T-cell (primary cell): ENCODE data around the gene LRRC75A. TPM values are rescaled to one million over a fixed set of nuclear protein-coding genes. Genes with fewer than 3 reads are reported as not detected.
"Not testable (repeated sequence)": the region's sequence is repeated elsewhere in the genome, so short reads cannot be mapped to it uniquely, and the experiment has no call there.

ENCODE experiments used
- ATAC-seq, 4 experiments: fragments of 200-7000 bp in 3 of 4; fragments of 150-1000 bp in 1 of 4; cut with Tn5 transposase; replicated peaks in 1 of 4; 1 replicate in 3 of 4; 2 replicates in 1 of 4; pipeline ENCODE4 v1.10.0; 2021; ENCODE audit warnings: moderate library complexity in 3 of 4, mild to moderate bottlenecking in 2 of 4, moderate number of reproducible peaks in 1 of 4
- CTCF ChIA-PET, 2 donors: fragments of 300-600 bp; sonication (Branson Sonifier 250); formaldehyde crosslinking; loops; one replicate each; lab custom pipeline; 2022; ENCODE audit warnings: antibody characterized with exemption in 2 of 2; lab: Charles Lee
- POLR2A ChIA-PET, 2 donors: fragments of 300-600 bp; sonication (Branson Sonifier 250); formaldehyde crosslinking; loops; one replicate each; lab custom pipeline; 2022; ENCODE audit warnings: antibody characterized with exemption in 2 of 2; lab: Charles Lee
- DNase-seq, 35 experiments: peaks; one replicate each; pipeline versions ENCODE4 v3.0.0 to v3.0.0-alpha.2; 2013 to 2023
- H3K27ac ChIP-seq: one replicate; pipeline ENCODE4 v1.5.1; 2013; ENCODE audit warnings: low read length
- H3K27me3 ChIP-seq, 2 experiments: replicated peaks in 1 of 2; 1 replicate in 1 of 2; 2 replicates in 1 of 2; pipeline versions ENCODE4 v1.6.1 to v1.7.0; 2013; ENCODE audit warnings: low read length in 1 of 2, mixed read lengths in 1 of 2; ENCODE audit not compliant: control insufficient read depth in 2 of 2, insufficient read depth in 2 of 2; ENCODE audit errors: extremely low read depth in 1 of 2
- H3K36me3 ChIP-seq, 2 donors: 1 replicate in 1 of 2; 2 replicates in 1 of 2; pipeline versions ENCODE4 v1.6.1 to v1.7.0; 2013; ENCODE audit warnings: low read length in 1 of 2; ENCODE audit not compliant: control insufficient read depth in 2 of 2, insufficient read depth in 1 of 2; ENCODE audit errors: extremely low read depth in 1 of 2
- H3K4me1 ChIP-seq, 2 experiments: 1 replicate in 1 of 2; 2 replicates in 1 of 2; pipeline versions ENCODE4 v1.6.1 to v1.7.0; 2013; ENCODE audit warnings: low read length in 2 of 2, mixed read lengths in 1 of 2; ENCODE audit not compliant: insufficient read depth in 2 of 2, control insufficient read depth in 1 of 2; ENCODE audit errors: extremely low read depth in 1 of 2
- H3K4me3 ChIP-seq, 2 donors: 1 replicate in 1 of 2; 2 replicates in 1 of 2; pipeline versions ENCODE4 v1.5.1 to v1.7.0; 2013; ENCODE audit warnings: mild to moderate bottlenecking in 2 of 2, low read length in 1 of 2, moderate library complexity in 1 of 2; ENCODE audit not compliant: control insufficient read depth in 1 of 2; ENCODE audit errors: extremely low read depth in 1 of 2
- H3K9me3 ChIP-seq: 2 replicates; pipeline ENCODE4 v1.7.0; 2013
- H3K27ac Mint-ChIP-seq, 2 donors: one replicate each; pipeline ENCODE4 v1.8.0; 2020 to 2021; ENCODE audit warnings: mild to moderate bottlenecking in 2 of 2, mixed read lengths in 2 of 2
- H3K27me3 Mint-ChIP-seq, 2 donors: one replicate each; pipeline ENCODE4 v1.8.0; 2021 to 2022; ENCODE audit warnings: mixed read lengths in 2 of 2
- H3K36me3 Mint-ChIP-seq: one replicate; pipeline ENCODE4 v1.8.0; 2021; ENCODE audit warnings: mixed read lengths
- H3K4me1 Mint-ChIP-seq, 3 donors: one replicate each; pipeline ENCODE4 v1.8.0; 2020 to 2022; ENCODE audit warnings: mixed read lengths in 3 of 3, mild to moderate bottlenecking in 1 of 3
- H3K4me3 Mint-ChIP-seq, 3 donors: one replicate each; pipeline ENCODE4 v1.8.0; 2020 to 2022; ENCODE audit warnings: mild to moderate bottlenecking in 3 of 3, mixed read lengths in 3 of 3, moderate library complexity in 3 of 3
- H3K9me3 Mint-ChIP-seq, 3 donors: one replicate each; pipeline ENCODE4 v1.8.0; 2020 to 2022; ENCODE audit warnings: mixed read lengths in 3 of 3
- WGBS: methylation state at CpG from one replicate; pipeline ENCODE4 v1.1.5; 2013; ENCODE audit warnings: missing lambda C conversion rate; ENCODE audit not compliant: insufficient coverage; 5-methylcytosine and 5-hydroxymethylcytosine counted together
- total RNA-seq, 35 experiments: library from RNA in 6 of 35; stranded (reverse) in 6 of 35; fragments of 120-200 nt in 1 of 35; gene quantifications; one replicate each; pipeline versions ENCODE4 v1.2.1 to v1.2.4 and lab custom pipeline; 2013 to 2026

The LRRC75A gene
- total RNA-seq, 5 donors from 2014 or later (not counting 1 experiment from before 2014, with no cell fraction given) = 3.5 to 7.8 (median 5.4) TPM

DNA sequence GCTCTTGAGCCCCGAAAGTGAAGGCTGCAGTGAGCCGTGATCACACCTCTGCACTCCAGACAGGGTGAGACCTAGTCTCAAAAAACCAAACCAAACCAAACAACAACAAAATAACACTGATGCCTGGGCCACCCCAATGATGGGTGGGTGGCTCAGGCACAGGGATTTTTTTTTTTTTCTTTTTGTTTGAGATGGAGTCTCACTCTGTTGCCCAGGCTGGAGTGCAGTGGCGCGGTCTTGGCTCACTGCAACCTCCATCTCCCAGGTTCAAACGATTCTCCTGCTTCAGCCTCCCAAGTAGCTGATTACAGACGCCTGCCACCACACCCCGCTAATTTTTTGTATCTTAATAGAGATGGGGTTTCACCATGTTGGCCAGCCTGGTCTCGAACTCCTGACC is 39.7 kb downstream of the LRRC75A start:
- no CpG with 5 or more reads among the region's 8 CpGs for WGBS
- POLR2A ChIA-PET = interaction anchor here in 1 of 2 donors (0.6 kb wide), 1 partner anchor 235 kb away, joined by 4 read pairs; the partner anchor contains the start of gene PIGL

GRCh38 chr17:16450028-16450427 is 42.0 kb downstream of the LRRC75A start:
- peak overlapping the region in 1 of 2 donors; percentile 34 for H3K27ac Mint-ChIP-seq
- no peaks in the 10 kb centered on the region for H3K27me3 Mint-ChIP-seq
- ATAC-seq (no peak), DNase-seq (no peak)
- CTCF ChIA-PET = interaction anchor here in 1 of 2 donors (2.0 kb wide), 1 partner anchor 12 kb away, joined by 5 read pairs; no protein-coding TSS in a partner anchor
- peaks cover 16% of the 10 kb centered on the region for H3K36me3 Mint-ChIP-seq
- no peak overlapping the region for H3K4me3 Mint-ChIP-seq
- WGBS = no CpG with 5 or more reads among the region's 4 CpGs
- H3K9me3 ChIP-seq = no peaks in the 10 kb centered on the region
- POLR2A ChIA-PET = no interaction called here
- H3K4me1 Mint-ChIP-seq = peaks cover 8 to 12% (median 9%) of the 10 kb centered on the region in 3 donors
- no peaks in the 10 kb centered on the region for H3K27me3 ChIP-seq
- no peaks in the 10 kb centered on the region for H3K9me3 Mint-ChIP-seq
- peaks cover 0 to 8% of the 10 kb centered on the region in 2 experiments for H3K4me1 ChIP-seq
- peaks cover 7 to 26% of the 10 kb centered on the region in 2 donors for H3K36me3 ChIP-seq
- no peak overlapping the region for H3K4me3 ChIP-seq
- H3K27ac ChIP-seq = no peak overlapping the region

More for the DNA sequence above, 39.7 kb downstream of the LRRC75A start:
- not testable (repeated sequence) for H3K4me3 Mint-ChIP-seq, H3K27ac ChIP-seq, H3K27me3 ChIP-seq, H3K9me3 Mint-ChIP-seq, H3K27me3 Mint-ChIP-seq, H3K4me1 Mint-ChIP-seq, DNase-seq, H3K9me3 ChIP-seq, ATAC-seq, H3K4me3 ChIP-seq, H3K27ac Mint-ChIP-seq, H3K4me1 ChIP-seq
- CTCF ChIA-PET = interaction anchor here in 1 of 2 donors (1.1 to 2.0 kb wide), 3 partner anchors 11 to 69 kb away, joined by 3 to 6 read pairs (median 5); no protein-coding TSS in a partner anchor
- peaks cover 11% of the 10 kb centered on the region for H3K36me3 Mint-ChIP-seq
- H3K36me3 ChIP-seq = peaks cover 6 to 16% of the 10 kb centered on the region in 2 donors

DNA sequence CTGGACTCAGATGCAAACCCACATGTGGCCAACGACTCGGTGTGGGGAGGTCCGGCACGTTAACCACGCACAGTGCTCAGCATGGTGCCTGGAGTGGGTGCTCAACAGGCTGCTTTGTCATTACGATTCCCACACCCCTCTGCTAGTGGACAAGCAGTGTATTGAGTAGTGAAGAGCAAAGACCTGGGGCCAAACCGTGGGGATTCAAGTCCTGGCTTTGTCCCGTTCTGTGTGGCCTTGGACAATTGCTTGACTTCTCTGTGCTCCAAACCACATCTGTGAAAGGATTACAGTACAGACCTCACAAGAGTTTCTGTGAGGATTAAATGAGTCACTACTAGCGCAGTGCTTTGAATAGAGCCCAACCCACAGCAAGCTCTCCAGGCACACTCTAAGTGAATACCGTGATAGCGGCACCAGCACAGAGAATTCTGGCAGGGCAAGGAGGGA is 42.8 kb downstream of the LRRC75A start:
- H3K27ac ChIP-seq = no peak overlapping the region
- ChIA-PET CTCF (no interaction called here), POLR2A (no interaction called here)
- H3K27ac Mint-ChIP-seq = no peak overlapping the region
- no peak overlapping the region for H3K4me3 ChIP-seq
- H3K9me3 ChIP-seq = no peaks in the 10 kb centered on the region
- no peak overlapping the region for H3K4me3 Mint-ChIP-seq
- peaks cover 0 to 8% of the 10 kb centered on the region in 2 experiments for H3K4me1 ChIP-seq
- no peaks in the 10 kb centered on the region for H3K27me3 Mint-ChIP-seq
- no peaks in the 10 kb centered on the region for H3K27me3 ChIP-seq
- 58% methylated on average over 5 of the region's 11 CpGs for WGBS
- no peak for ATAC-seq
- H3K36me3 ChIP-seq = peaks cover 7 to 29% of the 10 kb centered on the region in 2 donors
- no peaks in the 10 kb centered on the region for H3K9me3 Mint-ChIP-seq
- peaks cover 11 to 13% (median 12%) of the 10 kb centered on the region in 3 donors for H3K4me1 Mint-ChIP-seq
- no peak for DNase-seq
- H3K36me3 Mint-ChIP-seq = peaks cover 18% of the 10 kb centered on the region

- H3K27me3 Mint-ChIP-seq = no peaks in the 10 kb centered on the region
- ChIA-PET CTCF (no interaction called here), POLR2A (no interaction called here)
- H3K27ac Mint-ChIP-seq = peak overlapping the region in 1 of 2 donors; percentile 34
- Histone ChIP-seq H3K27ac (no peak overlapping the region), H3K9me3 (no peaks in the 10 kb centered on the region), H3K4me3 (no peak overlapping the region), H3K36me3 (peaks cover 7 to 35% of the 10 kb centered on the region in 2 donors), H3K27me3 (no peaks in the 10 kb centered on the region), H3K4me1 (peaks cover 0 to 11% of the 10 kb centered on the region in 2 experiments)
- no peak overlapping the region for H3K4me3 Mint-ChIP-seq
- WGBS = 95% methylated on average over 3 of the region's 6 CpGs
- H3K4me1 Mint-ChIP-seq = peaks cover 11 to 16% (median 11%) of the 10 kb centered on the region in 3 donors
- DNase-seq = no peak
- no peaks in the 10 kb centered on the region for H3K9me3 Mint-ChIP-seq
- peaks cover 20% of the 10 kb centered on the region for H3K36me3 Mint-ChIP-seq
- ATAC-seq = no peak
Observed at GRCh38 chr17:16448490-16448889, 43.5 kb downstream of the LRRC75A start.

DNA sequence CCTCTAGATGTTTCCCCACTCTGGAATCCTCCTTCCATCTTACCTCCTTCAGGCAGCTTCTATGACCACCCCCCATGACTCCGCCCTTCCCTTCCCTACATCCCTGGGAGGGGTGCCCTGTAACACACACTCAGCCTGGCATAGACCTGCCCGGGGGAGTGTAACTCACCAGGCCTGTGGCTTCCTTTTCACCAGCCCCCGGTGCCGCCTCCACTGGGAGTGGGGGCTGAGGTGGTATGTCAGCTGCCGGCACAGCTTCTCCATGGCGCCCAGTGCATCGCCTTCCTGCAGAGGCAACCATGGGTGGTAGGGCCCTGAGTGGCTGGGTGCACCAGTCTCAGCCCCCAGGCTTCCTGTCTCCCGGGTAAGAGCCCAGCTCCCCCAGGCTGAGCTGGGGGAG is 44.3 kb downstream of the LRRC75A start:
- CTCF ChIA-PET = interaction anchor here in 1 of 2 donors (0.5 kb wide), 1 partner anchor 81 kb away, joined by 5 read pairs; no protein-coding TSS in a partner anchor
- peaks cover 7 to 21% (median 13%) of the 10 kb centered on the region in 3 donors for H3K4me1 Mint-ChIP-seq
- H3K27ac Mint-ChIP-seq = no peak overlapping the region
- no peak overlapping the region for H3K4me3 ChIP-seq
- no peaks in the 10 kb centered on the region for H3K27me3 ChIP-seq
- POLR2A ChIA-PET = no interaction called here
- peaks cover 0 to 5% of the 10 kb centered on the region in 2 experiments for H3K4me1 ChIP-seq
- H3K9me3 Mint-ChIP-seq = no peaks in the 10 kb centered on the region
- no peak for DNase-seq
- ATAC-seq = no peak
- H3K36me3 ChIP-seq = peaks cover 7 to 43% of the 10 kb centered on the region in 2 donors
- H3K27ac ChIP-seq = no peak overlapping the region
- H3K27me3 Mint-ChIP-seq = no peaks in the 10 kb centered on the region
- H3K4me3 Mint-ChIP-seq = no peak overlapping the region
- no peaks in the 10 kb centered on the region for H3K9me3 ChIP-seq
- H3K36me3 Mint-ChIP-seq = peaks cover 25% of the 10 kb centered on the region
- 47% methylated on average over 6 of the region's 8 CpGs for WGBS

- Histone ChIP-seq H3K4me1 (peaks cover 2 to 11% of the 10 kb centered on the region in 2 experiments), H3K9me3 (no peaks in the 10 kb centered on the region), H3K27me3 (no peaks in the 10 kb centered on the region), H3K4me3 (no peak overlapping the region), H3K27ac (no peak overlapping the region), H3K36me3 (peaks cover 7 to 56% of the 10 kb centered on the region in 2 donors)
- H3K36me3 Mint-ChIP-seq = peaks cover 36% of the 10 kb centered on the region
- ChIA-PET CTCF (interaction anchor here in 1 of 2 donors (0.6 kb wide), 1 partner anchor 63 kb away, joined by 4 read pairs; no protein-coding TSS in a partner anchor), POLR2A (no interaction called here)
- WGBS = 89% methylated on average over 7 of the region's 12 CpGs
- no peak overlapping the region for H3K27ac Mint-ChIP-seq
- H3K9me3 Mint-ChIP-seq = no peaks in the 10 kb centered on the region
- ATAC-seq = no peak
- no peaks in the 10 kb centered on the region for H3K27me3 Mint-ChIP-seq
- no peak for DNase-seq
- peaks cover 19 to 34% (median 25%) of the 10 kb centered on the region in 3 donors for H3K4me1 Mint-ChIP-seq
- no peak overlapping the region for H3K4me3 Mint-ChIP-seq
Observed at GRCh38 chr17:16446338-16446983, 45.5 kb downstream of the LRRC75A start.
